T-helper 1 cell (primary cell): ENCODE data around the gene PLOD2.
A peak's percentile ranks its signal among the peaks of the same experiment; 100 is the strongest.

Experiments used
- DNase-seq, 5 donors: peaks; one replicate each; pipeline ENCODE4 v3.0.0-alpha.2; 2012 to 2020

The PLOD2 gene

DNA sequence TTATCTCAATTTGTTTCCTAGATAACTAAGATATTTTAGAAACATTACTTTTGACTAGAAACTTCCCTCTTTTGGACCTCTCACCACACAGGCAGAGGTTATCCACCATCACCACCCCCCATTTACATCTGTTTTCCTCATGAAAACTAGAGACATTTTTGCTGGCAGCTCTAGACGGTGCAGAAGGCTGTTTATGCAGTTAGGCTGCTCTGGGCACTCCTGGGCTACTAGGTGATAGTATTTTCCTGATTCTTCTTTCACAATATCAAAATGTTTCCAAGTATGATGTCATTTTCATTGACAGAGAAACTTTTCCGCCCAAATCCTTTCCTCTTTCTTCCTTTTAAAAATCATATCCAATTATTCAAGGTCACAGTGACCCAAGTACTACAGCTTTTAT, 67.1 kb downstream of the PLOD2 start:
- no peak for DNase-seq

- DNase-seq: no peak
Measured at GRCh38 chr3:146092230-146092629, 68.8 kb downstream of the PLOD2 start.

DNA sequence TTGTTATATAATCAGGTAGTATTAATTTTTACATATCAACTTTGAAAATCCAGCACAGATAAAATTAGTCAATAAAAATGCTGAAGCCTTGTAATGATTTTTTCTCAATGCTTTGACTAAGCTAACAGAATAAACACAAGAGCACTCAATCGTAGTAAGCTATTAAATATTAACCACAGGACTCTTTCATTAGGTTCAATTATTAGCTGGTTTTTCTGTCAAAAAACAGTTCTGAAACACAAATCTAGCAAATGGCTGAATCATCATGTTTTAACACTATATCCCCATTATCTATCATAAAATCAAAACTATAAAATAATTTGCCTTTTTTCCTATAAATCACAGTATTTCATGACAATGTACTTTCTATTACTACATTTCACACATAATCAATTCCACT, 69.6 kb downstream of the PLOD2 start:
- DNase-seq: no peak

- no peak for DNase-seq
Measured at GRCh38 chr3:146090521-146090920, 70.5 kb downstream of the PLOD2 start.

DNA sequence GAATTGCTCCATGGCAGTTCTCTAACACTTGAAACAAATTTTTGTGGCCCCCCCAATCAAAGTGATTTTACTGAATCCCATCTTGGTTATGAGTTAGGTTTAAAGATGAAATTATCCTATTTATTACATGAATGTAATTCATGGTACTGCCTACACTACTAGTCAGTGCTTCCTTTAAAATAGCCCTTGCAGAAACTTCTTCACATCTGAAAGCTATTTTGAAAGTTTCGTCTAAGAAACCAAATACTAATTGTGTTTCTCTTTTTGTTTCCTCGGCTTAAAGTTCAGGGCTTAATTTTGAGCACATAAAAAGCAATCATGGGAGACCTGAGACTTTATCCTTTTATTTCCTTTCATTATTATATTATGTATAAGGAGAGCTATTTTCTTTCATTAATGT, 72.1 kb downstream of the PLOD2 start:
- DNase-seq: no peak

DNA sequence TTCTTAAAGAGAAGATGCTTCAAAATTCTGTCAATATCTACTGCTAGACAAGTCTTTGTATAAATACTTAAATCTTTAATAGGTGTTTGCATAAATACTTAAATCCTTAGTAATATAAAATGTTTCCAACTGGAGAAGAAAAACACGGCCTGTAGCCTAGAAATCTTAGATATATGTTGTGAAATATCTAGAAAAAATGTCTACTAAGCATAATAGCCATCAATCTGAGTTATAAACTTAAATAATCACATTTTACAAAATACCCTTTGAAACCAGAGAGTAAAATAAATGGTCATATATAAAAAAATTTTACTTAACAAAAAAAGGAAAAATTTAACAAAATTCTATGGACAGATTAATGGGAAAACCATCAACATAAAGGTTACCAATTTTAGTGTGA, 73.9 kb downstream of the PLOD2 start:
- DNase-seq: no peak

DNA sequence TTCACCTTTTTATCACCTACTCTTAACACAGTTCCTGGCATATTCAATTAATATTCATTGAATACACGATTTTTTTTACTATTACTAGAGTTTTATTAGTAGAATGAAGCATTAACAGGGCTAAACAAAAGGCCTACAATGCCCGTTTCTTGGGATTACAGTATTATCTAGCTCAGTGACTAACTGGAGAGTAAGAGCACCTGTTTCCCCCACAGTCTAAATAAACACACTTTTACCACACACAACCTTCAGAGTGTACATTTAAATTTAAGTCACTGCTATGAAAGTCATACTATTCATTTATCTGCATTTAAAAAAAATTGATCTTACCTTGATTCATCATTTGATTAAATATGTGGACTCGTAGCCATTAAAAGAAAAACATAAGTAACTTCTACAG, 74.8 kb downstream of the PLOD2 start:
- DNase-seq: no peak

DNA sequence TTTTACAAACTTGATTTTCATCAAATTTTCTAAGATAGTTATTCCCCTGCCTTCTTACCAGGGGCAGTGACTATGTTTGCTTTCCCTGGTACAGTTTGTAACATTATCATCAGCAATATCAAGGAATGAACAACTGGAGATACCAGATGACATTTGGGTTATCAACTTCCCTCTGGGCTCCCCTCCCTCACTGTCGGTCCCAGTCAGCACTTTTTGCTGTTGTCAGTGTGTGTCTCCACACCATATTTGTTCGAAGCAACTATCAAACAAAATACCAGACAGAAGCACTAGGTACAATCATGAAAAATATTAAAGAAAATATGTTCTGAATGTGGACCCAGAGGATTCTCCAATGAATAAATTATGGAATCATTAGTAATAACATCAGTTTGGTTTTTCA, 75.3 kb downstream of the PLOD2 start:
- DNase-seq: no peak

DNA sequence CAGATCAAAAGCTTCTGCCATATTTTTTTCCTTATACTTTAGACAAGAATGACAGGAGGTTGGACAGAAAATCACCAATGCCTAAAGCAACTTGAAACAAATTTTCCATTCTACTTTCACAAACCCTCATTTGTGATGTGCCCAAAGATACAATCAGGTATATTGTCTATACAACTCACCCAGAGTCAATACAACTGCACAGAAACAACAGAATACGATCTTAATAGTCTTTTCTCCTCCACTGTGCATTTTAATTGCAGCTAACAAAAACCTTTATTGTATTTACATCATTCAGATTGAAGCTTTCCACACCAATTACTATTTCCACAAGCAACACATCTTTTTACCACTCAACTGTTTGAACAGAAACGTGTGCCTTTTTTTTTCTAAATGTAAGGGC, 80.4 kb downstream of the PLOD2 start:
- DNase-seq: no peak

- no peak for DNase-seq
Measured at GRCh38 chr3:146078031-146078430, 83.0 kb downstream of the PLOD2 start.

GRCh38 chr3:146077181-146077580, 83.8 kb downstream of the PLOD2 start:
- no peak for DNase-seq

DNA sequence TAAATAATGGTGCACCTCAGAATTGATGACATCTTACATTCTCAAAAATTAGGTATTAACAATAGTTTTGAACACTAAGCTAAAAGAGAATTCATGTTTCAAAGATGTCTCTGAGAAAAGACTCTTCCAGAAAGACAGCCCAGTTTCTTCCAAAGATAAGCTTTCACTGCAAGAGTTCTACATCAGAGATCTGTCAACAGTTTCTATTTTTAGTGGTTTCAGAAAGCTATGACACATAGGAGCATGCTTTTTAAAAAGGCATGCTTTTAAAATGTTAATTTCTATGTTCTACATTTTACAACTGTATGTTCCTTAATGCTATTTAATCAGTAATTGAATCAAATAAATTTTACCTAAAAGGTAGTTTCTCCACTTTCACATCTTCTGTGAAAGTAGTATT, 88.2 kb downstream of the PLOD2 start:
- no peak for DNase-seq

- DNase-seq: no peak
Measured at GRCh38 chr3:146072061-146072460, 88.9 kb downstream of the PLOD2 start.

DNA sequence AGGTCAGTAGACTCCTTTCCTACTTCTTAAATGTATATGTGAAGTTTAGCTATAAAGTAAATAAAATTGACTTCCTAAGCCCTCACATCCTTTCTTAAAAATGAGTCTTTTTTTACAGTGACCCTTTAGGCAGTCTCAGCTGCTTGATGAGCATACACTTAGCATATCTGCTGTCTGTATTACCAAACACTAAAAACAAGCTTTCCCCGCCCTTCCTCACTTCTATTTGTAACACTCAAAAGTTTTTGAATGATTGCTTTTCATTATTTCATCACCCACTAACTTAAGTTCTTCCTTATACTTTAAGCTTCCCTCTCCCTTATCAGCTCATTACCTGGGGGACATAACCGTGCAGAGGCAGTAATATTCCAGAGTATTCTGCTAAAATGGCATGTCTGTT, 89.4 kb downstream of the PLOD2 start:
- no peak for DNase-seq

GRCh38 chr3:146067048-146067447, 93.9 kb downstream of the PLOD2 start:
- no peak for DNase-seq

GRCh38 chr3:146065573-146066006, 95.4 kb downstream of the PLOD2 start:
- peak in 1 of 5 donors; percentile 17 for DNase-seq

GRCh38 chr3:146058241-146058640, 102.7 kb downstream of the PLOD2 start:
- no peak for DNase-seq

DNA sequence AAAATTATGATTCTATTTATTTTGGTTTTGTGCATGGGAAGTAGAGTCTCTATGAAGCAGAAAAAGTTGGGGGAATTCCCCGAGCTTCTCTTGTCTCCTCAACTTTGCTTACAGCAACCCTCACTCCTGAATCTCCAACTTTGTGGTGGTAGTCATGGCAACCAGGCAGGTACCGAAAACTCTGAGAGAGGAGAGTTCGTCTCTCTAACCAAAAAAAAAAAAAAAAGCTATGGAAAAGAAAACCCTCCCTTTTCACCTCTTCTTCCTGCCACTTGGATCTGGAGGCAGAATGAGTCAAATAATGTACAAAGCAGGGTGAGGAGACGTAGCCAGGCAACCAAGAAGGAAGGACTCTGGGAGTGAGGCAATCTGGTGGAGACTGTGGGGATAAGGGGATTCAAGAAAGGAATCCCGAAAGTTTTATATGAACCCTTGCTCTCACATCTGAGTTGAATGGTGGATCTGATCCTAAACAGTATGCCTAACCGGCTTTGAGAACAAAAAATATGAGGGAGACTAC, 108.1 kb downstream of the PLOD2 start:
- DNase-seq: no peak

GRCh38 chr3:146052056-146052790, 108.8 kb downstream of the PLOD2 start:
- DNase-seq: no peak

DNA sequence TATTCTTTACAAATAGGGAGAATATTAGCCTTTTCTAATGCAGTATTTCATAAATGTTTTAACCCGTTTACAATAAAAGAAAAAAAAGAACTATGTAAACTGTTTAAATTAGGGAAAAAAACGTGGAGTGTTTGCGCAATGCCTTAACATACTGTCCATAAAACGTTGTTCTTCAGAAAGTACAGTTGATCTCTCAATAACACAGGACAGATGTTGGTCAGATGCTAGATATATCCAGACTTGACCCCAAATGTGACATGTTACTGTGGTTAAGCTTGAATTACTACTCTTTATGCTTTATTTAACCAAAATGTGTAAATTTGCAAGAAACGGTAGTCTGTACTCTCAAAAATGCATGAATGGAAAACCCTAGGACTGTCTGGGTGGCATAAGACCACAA, 110.3 kb downstream of the PLOD2 start:
- no peak for DNase-seq

DNA sequence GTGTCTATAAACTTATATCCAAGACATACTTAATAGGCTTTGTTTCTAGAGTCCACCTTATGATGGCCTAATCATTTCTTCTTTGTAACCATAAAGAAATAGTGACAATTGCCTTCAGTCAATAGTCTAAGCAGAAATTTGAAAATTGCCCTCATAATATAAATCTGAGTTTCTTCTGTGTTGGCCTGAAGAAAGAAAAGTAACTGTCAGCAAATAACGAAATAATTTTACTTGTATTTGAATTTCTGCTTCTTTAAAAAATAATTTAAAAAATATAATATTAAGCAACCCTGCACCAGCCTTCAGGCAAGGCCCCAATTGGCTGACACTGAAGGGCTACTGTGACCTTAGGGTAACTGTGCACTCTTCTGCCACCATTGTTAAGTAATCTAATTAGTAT, 113.5 kb downstream of the PLOD2 start:
- no peak for DNase-seq

- DNase-seq: no peak
Measured at GRCh38 chr3:146044046-146044445, 116.9 kb downstream of the PLOD2 start.

DNA sequence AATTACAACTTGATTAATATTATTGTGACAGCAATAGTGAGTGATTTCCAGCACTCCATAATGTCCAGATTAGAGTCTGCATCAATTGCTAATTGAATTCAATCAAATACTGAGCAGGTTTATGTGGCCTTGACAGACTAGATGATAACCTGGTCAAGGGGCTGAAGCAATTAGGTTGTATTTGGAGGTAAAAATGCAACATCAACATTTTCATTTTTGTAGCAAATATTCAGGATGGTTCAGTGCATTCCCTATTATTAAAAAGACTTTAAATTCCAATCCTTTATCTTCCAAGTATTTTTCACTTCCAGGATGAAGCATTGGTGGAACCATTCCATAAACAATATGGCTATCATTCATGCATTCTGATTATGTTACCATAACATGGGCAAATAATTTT, 120.4 kb downstream of the PLOD2 start:
- no peak for DNase-seq

DNA sequence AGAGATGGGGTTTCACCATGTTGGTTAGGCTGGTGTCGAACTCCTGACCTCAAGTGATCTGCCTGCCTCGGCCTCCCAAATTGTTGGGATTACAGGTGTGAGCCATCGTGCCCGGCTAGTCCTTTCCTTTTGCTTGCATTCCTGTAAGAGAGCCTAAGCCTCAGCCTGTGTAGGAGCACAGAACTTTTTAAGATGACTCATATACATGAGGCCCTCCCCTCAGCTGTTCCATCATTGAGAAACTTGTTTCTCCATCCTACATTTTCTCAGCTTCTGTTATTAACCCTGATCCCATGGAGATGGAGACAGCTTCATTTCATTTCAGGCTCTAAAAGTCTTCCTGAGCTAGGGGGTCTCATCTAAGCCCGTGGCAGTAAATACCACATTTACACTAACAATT, 123.3 kb downstream of the PLOD2 start:
- DNase-seq: no peak

GRCh38 chr3:146036281-146036680, 124.7 kb downstream of the PLOD2 start:
- DNase-seq: no peak
